HFF-Myc (cell line): ENCODE measurements around the gene LYPD1.

Experiments
- DNase-seq: peaks from one replicate; pipeline ENCODE4 v3.0.0-alpha.2; 2011; ENCODE audit warnings: low read depth; ENCODE audit errors: extremely low read depth
- H3K4me3 ChIP-seq: replicated peaks from 2 replicates; pipeline ENCODE4 v1.5.1; 2011; ENCODE audit warnings: low read depth, mild to moderate bottlenecking, control low read depth, low read length
- TF ChIP-seq, protein P1 (sequence below): IDR thresholded peaks from 2 replicates; pipeline ENCODE4 v1.5.1; 2012; ENCODE audit warnings: mild to moderate bottlenecking, low read depth, low read length, control low read depth; ENCODE audit errors: missing control alignments

LYPD1 gene

DNA sequence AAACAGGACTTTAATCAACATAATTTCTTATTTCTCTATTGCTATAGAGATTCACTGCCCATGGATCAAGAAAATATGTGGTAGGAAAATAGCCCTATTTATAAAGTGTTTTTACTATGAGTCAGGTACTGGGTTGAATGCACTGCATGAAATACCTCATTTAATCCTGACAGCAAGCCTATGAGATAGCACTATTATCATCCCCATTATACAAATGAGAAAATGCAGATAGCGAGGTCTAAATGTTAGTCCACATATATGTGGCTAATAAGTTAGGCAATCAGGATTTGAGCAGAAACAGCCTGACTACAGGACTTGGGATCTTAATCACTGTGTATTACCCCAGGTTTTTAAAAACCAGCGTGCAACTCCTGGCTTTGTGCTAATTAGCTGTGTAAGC is 8.5 kb upstream of the LYPD1 start:
- TF ChIP-seq, protein P1, sequence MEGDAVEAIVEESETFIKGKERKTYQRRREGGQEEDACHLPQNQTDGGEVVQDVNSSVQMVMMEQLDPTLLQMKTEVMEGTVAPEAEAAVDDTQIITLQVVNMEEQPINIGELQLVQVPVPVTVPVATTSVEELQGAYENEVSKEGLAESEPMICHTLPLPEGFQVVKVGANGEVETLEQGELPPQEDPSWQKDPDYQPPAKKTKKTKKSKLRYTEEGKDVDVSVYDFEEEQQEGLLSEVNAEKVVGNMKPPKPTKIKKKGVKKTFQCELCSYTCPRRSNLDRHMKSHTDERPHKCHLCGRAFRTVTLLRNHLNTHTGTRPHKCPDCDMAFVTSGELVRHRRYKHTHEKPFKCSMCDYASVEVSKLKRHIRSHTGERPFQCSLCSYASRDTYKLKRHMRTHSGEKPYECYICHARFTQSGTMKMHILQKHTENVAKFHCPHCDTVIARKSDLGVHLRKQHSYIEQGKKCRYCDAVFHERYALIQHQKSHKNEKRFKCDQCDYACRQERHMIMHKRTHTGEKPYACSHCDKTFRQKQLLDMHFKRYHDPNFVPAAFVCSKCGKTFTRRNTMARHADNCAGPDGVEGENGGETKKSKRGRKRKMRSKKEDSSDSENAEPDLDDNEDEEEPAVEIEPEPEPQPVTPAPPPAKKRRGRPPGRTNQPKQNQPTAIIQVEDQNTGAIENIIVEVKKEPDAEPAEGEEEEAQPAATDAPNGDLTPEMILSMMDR: no peak
- DNase-seq: no peak
- no peak overlapping the region for H3K4me3 ChIP-seq

DNA sequence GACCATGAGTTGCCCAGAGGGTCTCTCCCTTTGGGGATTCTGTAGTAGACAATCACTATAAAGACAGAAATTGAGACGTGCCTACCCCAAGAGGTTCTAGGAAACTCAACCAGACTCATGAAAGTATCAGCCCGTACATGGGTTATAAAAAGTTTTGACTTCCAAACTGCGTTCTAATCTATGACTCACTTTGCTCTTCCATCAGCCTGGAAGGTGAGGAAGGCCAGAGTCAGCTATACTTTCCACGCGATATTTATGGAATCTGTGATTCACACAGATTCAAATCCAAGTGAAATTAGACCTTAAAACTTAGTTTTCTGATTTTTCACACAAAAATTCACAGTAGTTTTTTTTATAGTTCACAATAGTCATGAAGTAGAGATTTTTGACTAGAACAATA is 7.7 kb upstream of the LYPD1 start:
- H3K4me3 ChIP-seq: no peak overlapping the region
- DNase-seq: no peak
- TF ChIP-seq, protein P1: no peak

DNA sequence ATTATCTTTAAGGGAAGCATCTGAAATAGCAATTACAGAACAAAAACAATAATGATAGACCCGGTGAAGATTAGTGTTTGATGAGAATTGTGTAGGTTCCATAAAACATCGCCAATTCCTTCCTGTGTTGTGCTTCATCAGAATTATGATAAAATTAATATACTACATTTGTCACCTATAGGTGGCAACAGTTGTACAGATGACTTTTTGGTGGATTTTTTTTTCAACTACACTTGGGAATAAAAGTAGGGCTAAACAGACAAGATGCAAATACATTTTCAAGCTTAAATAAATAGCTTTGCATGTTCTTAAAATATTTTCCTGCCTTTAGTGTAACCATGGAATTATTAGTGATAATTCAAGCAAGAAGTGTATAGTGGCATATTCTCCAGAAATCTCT is 7.0 kb upstream of the LYPD1 start:
- DNase-seq: no peak

DNA sequence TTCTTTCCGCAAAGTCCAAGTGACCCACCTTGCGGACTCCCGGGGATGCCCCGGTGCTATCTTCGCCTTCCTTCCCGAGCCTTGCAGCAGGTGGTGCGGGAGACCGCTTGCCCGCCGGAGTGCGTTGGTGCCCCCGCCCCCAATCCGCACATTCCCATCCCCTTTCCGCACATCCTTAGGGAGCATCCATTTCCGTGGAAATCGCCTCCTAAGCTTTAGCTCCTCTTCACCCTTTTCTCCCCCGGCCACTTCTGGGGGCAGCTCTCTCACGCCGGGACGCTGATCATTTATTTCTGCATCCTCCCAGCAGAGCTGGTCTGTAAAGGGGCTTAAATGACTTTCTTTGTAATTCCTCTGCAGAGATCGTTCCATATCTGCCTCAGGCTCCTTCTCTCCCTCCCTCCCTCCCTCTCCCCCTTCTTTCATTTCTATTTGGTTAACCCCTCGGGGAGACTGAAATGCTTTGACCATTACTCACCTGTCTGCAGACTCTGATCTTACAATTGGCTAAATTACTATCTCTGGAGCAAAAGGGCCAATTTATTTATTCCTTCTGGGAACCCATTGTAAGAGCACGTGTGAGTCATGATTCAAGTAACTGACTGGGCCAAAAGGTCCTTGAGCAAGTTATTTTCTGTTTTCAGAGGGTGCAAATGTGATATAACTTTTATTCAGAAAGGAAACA is 1.3 kb upstream of the LYPD1 start:
- no peak overlapping the region for H3K4me3 ChIP-seq
- no peak for DNase-seq
- TF ChIP-seq, protein P1: no peak

More for the DNA sequence above, 7.0 kb upstream of the LYPD1 start:
- no peak overlapping the region for H3K4me3 ChIP-seq
- TF ChIP-seq, protein P1: no peak

DNA sequence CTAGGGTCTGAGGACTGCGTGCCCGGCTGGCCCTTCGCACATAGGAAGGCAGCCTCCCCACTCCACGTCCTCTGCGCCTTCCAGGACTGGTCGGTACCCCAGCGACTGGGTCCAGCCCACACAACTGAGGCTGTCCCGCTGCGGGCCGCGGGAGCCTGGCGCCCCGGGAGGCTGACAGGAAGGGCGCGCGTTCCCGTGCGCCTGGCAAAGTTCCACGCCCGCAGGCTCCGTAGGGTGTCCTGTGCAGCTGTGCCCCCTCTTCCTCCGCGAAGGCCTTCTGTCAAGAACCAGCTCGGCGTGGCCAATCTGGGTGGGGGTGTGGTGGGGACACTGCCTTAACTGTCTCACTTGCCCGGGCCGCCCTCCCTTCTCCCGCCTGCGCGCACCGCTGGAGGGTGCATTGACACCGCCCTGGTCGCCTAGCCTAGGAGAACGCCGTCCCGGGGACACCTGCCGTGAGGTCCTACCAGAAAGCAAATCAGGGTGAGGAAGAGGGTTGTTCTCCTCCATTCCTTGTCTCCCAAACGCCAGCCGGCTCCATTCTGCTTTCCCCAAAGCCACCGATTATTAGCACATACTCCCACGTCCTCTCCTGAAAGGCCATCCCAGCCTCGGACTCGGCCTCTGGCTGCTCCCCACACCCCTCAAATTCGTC is 618 bp upstream of the LYPD1 start:
- peak overlapping the region; percentile 14; the same call in 1 of the 2 replicates for H3K4me3 ChIP-seq
- no peak for DNase-seq
- TF ChIP-seq, protein P1: no peak

DNA sequence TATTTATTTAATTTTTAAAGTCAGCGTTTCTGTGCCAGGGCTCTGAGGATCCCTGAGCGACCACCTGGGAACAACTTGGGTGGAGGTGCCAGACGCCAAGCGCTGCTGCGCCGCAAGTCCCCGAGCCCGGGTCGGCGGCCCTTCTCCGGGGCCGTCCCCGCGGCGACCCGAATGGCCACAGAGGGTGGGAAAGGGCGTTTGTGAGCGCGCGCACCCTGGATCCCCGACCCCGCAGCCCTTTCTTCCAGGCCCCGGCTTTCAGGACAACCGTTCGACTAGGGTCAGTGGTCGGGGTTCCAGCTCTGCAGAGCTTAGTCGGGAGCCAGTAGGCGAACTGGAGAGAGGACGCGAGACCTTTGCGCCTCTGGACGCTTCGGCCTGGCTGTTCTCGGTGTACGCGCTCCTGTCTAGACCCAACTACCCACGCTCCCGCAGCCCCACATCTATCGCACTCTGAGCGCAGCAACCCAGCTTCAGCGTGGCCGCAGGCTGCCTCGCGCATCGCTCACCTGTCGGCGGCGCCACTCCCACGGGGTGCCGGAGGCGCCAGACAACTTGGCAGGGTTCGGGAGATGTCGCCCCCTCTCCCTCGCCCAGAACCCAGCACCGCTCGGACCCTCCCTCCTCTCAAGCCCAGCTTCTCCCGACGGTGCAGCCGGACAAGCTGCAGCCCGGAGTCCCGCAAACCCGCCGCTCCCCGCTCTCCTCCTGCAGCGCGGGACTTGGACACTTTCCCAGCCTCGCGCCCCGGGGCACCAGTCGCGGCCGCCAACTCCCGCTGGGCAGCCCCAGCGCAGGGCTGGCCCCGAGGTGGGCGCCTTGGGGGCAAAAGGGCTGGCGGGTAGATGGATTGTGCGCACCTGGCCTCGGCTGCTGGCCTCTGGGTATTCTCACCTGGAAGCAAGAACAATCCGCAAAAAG is 758 bp downstream of the LYPD1 start:
- DNase-seq: no peak
- TF ChIP-seq, protein P1: no peak
- H3K4me3 ChIP-seq: peak overlapping the region; percentile 14; the same call in 1 of the 2 replicates
